Ascending aorta (tissue), 2 donors: ENCODE data around the gene NIM1K. TPM values are rescaled to one million over a fixed set of nuclear protein-coding genes. Genes with fewer than 3 reads are reported as not detected.

Source experiments
- DNase-seq, 2 donors: peaks; one replicate each; pipeline ENCODE4 v3.0.0-alpha.2; 2019; ENCODE audit warnings: low spot score in 2 of 2
- H3K27ac ChIP-seq, 2 donors: fragments of 200-600 bp; sonication (generic); one replicate each; pipeline ENCODE4 v1.5.1; 2016 to 2017; ENCODE audit warnings: mild to moderate bottlenecking in 1 of 2
- H3K27me3 ChIP-seq: fragments of 200-600 bp; sonication (generic); one replicate; pipeline ENCODE4 v1.5.1; 2017
- H3K36me3 ChIP-seq, 2 donors: fragments of 200-600 bp; sonication (generic); one replicate each; pipeline ENCODE4 v1.5.1; 2016
- H3K4me1 ChIP-seq, 2 donors: fragments of 200-600 bp; sonication (generic); one replicate each; pipeline ENCODE4 v1.5.1; 2016 to 2017; ENCODE audit warnings: mild to moderate bottlenecking in 1 of 2
- H3K4me3 ChIP-seq, 2 donors: fragments of 200-600 bp; sonication (generic); one replicate each; pipeline ENCODE4 v1.5.1; 2016 to 2017; ENCODE audit warnings: mild to moderate bottlenecking in 1 of 2
- H3K9me3 ChIP-seq, 2 donors: fragments of 200-600 bp; sonication (generic); one replicate each; pipeline ENCODE4 v1.5.1; 2016
- intact Hi-C: fragments of 100-400 bp; cut with DNase I; formaldehyde crosslinking; loops from one replicate; pipeline ENCODE4 v1.15.1; 2023
- total RNA-seq: library from RNA; depleted of rRNA; stranded (reverse); fragments of >200 nt; gene quantifications from one replicate; pipeline ENCODE4 v1.1.0, GENCODE V29; 2016
- TF ChIP-seq, protein P1 (sequence below), 3 experiments: fragments of 200-600 bp in 2 of 3; fragments of 450-650 bp in 1 of 3; sonication (generic) in 2 of 3; IDR thresholded peaks; one replicate each; pipeline ENCODE4 v1.5.1; 2016 to 2019; ENCODE audit warnings: antibody characterized with exemption in 3 of 3, mild to moderate bottlenecking in 1 of 3, moderate library complexity in 1 of 3

Gene NIM1K
- total RNA-seq, 1 donor from 2014 or later = not detected

DNA sequence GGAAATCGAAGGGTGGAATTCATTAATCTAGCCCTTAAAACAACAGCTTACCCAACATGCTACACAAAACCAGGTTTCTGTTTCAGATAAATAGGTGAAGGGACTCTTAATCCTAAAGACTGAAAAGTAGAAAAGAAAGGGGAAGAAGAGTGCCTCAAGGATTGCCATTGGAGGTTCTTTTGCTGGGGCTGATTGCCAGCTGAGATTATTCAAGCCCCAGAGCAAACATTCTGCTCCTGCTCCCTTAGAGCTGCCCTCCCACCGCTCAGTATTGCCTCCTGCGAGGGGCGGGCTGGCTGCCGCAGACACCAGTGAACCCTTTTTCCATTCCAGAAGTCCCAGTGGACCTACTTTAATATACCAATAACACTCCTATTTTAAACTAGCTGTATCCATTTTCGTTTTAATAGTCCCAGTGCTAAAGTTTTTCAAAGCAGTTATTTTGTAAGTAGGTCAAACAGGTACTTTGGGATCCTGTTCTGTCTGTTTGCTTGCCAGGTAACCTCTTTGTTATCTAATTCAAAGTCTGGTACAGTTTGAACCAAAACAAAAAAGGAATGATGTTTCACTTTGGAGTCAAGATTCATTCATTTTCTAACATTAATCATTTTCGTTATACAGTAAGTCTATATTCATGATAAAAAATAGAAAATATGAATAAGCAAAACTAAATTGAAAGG, 82.5 kb downstream of the NIM1K start:
- Histone ChIP-seq H3K36me3 (no peaks in the 10 kb centered on the region), H3K27ac (no peak overlapping the region), H3K9me3 (no peaks in the 10 kb centered on the region), H3K4me3 (no peak overlapping the region), H3K4me1 (no peaks in the 10 kb centered on the region), H3K27me3 (no peaks in the 10 kb centered on the region)
- DNase-seq = no peak
- TF ChIP-seq, protein P1, sequence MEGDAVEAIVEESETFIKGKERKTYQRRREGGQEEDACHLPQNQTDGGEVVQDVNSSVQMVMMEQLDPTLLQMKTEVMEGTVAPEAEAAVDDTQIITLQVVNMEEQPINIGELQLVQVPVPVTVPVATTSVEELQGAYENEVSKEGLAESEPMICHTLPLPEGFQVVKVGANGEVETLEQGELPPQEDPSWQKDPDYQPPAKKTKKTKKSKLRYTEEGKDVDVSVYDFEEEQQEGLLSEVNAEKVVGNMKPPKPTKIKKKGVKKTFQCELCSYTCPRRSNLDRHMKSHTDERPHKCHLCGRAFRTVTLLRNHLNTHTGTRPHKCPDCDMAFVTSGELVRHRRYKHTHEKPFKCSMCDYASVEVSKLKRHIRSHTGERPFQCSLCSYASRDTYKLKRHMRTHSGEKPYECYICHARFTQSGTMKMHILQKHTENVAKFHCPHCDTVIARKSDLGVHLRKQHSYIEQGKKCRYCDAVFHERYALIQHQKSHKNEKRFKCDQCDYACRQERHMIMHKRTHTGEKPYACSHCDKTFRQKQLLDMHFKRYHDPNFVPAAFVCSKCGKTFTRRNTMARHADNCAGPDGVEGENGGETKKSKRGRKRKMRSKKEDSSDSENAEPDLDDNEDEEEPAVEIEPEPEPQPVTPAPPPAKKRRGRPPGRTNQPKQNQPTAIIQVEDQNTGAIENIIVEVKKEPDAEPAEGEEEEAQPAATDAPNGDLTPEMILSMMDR (IDR thresholded peaks at IDR 0.05) = no peak
- intact Hi-C loops = no loop called here

DNA sequence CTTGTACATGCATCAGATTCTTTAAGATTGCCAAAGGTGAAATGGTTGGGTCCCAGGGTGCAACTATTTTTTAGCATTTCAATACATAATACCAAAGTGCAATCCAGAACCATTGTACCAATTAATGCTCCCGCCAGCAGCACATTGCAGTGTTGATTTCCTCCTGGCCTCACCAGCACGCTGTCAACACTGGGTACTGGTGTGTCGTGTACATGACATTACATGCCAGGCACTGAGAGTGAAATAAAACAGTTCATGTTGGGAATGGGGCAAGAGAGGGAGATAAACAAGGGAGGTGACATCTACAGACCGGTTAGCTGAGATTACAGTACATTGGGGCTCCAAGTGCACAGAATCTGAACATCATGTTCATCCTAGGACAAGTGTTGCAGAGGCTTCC, 83.4 kb downstream of the NIM1K start:
- intact Hi-C loops = no loop called here
- no peaks in the 10 kb centered on the region for H3K9me3 ChIP-seq

DNA sequence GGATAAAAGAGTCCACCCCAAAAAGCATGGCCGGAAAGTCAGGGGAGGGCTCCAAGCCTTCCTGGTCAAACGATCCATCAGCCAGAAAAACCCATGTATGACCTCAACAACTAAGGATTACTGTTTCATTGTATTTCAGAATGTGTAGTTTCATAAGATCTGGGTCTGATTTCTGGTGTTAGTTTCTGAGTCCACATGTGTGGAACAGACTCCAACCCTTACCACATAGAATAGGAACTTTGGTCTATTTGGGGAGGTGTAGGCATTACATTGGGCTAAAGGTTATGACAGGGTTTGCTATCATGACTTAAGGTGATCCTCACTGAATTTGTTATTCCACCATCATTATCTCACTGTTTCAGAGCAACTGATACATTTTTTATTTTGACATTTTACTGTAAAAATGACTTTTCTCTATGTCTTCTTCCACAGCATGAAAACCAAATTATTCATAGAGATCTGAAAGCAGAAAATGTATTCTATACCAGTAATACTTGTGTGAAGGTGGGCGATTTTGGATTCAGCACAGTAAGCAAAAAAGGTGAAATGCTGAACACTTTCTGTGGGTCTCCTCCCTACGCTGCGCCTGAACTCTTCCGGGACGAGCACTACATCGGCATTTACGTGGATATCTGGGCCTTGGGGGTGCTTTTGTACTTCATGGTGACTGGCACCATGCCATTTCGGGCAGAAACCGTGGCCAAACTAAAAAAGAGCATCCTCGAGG, 87.7 kb downstream of the NIM1K start:
- Histone ChIP-seq H3K4me3 (no peak overlapping the region), H3K4me1 (no peaks in the 10 kb centered on the region), H3K27me3 (no peaks in the 10 kb centered on the region), H3K36me3 (no peaks in the 10 kb centered on the region), H3K9me3 (no peaks in the 10 kb centered on the region), H3K27ac (no peak overlapping the region)
- intact Hi-C loops = no loop called here
- DNase-seq = no peak
- TF ChIP-seq, protein P1 (IDR thresholded peaks at IDR 0.05) = no peak

More for the DNA sequence above, 83.4 kb downstream of the NIM1K start:
- no peak overlapping the region for H3K4me3 ChIP-seq
- no peaks in the 10 kb centered on the region for H3K4me1 ChIP-seq
- TF ChIP-seq, protein P1 (IDR thresholded peaks at IDR 0.05) = no peak
- no peaks in the 10 kb centered on the region for H3K36me3 ChIP-seq
- H3K27ac ChIP-seq = no peak overlapping the region
- H3K27me3 ChIP-seq = no peaks in the 10 kb centered on the region
- no peak for DNase-seq

DNA sequence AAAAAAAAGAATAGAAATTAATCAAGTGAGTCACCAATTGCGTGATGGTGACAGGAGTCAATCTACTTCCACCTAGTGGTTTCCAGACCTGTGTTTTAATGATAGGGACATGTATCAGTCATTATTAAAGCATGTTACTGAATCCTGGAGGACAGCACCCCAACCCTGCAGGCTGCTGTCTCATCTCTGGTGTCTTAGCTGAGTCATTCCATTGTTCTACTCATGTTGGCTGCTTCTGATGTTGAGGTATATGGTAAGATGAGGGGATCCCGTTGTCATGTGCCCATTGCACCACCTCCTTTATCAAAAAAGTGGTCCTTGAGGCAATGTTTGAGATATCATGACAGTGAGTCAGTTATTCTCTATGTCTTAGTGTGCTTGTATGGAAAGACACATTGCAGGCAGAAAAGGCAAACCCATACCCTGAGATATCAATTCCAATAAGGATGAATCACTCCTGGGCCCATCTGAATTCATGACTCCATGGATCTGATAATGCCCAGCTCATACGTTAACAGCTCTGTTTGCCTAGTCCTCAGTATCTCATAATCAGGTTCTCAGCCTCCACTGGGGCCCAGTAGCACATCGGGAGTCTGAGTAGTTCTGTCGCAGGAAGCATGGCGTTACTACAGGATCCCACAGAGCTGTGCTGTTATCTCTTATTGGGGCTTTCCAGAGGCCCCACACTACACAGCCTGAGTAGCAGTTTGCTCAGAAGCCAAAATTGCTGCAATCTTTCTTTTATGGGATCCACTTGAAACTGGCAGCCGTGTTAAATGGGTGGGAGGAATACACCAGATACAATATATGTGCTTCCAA, 90.0 kb downstream of the NIM1K start:
- H3K9me3 ChIP-seq = no peaks in the 10 kb centered on the region
- no peak overlapping the region for H3K27ac ChIP-seq
- TF ChIP-seq, protein P1 (IDR thresholded peaks at IDR 0.05) = no peak
- H3K36me3 ChIP-seq = peaks cover 0 to 7% of the 10 kb centered on the region in 2 donors
- intact Hi-C loops = no loop called here
- no peak overlapping the region for H3K4me3 ChIP-seq
- no peaks in the 10 kb centered on the region for H3K27me3 ChIP-seq
- DNase-seq = no peak
- H3K4me1 ChIP-seq = no peaks in the 10 kb centered on the region

DNA sequence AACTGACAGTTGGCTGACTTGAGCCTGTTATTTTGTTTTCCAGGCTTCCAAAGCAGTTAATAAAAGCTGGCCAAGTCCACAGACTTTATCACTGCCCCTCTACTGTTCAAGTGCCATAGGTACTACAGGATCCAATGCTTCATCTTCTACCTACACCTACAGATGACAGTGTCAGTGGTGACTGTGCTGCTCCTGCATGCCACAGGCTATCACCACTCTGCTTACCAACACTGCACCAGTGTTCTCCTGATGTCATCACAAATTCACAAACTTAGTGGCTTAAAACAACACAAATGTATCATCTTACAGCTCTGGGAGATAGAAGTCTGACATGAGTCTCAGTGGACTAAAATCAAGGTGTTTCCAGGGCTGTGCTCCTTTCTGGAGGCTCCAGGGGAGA, 94.6 kb downstream of the NIM1K start:
- Histone ChIP-seq H3K27ac (no peak overlapping the region), H3K4me3 (no peak overlapping the region), H3K36me3 (peaks cover 6 to 28% of the 10 kb centered on the region in 2 donors), H3K4me1 (no peaks in the 10 kb centered on the region), H3K9me3 (no peaks in the 10 kb centered on the region), H3K27me3 (no peaks in the 10 kb centered on the region)
- intact Hi-C loops = no loop called here
- DNase-seq = no peak
- TF ChIP-seq, protein P1 (IDR thresholded peaks at IDR 0.05) = no peak
